Measurements from ENCODE around the gene SORCS2. TPM values are rescaled to one million over a fixed set of nuclear protein-coding genes. Genes with fewer than 3 reads are reported as not detected.

SORCS2 gene
- total RNA-seq, 4 donors from 2014 or later = 0.48 to 1.8 (median 0.68) TPM; not detected in 1

- 50 to 61% methylated on average over 3 to 12 of the region's 12 CpGs for WGBS, 2 donors (ENCODE audit: low coverage in 1 of 2)
- H3K36me3 ChIP-seq = no peaks in the 10 kb centered on the region
- no peaks in the 10 kb centered on the region for H3K27me3 ChIP-seq
- H3K9me3 ChIP-seq = no peaks in the 10 kb centered on the region
- TF ChIP-seq EP300 (IDR thresholded peaks at IDR 0.05; ENCODE audit: low read depth) (no peak), POLR2AphosphoS5 (IDR thresholded peaks at IDR 0.05) (no peak), POLR2A (IDR thresholded peaks at IDR 0.05) (no peak), CTCF (IDR thresholded peaks at IDR 0.05) (no peak)
- H3K4me1 ChIP-seq = no peaks in the 10 kb centered on the region
- H3K4me3 ChIP-seq = no peak overlapping the region
- H3K27ac ChIP-seq = no peak overlapping the region
- DNase-seq = no peak
- intact Hi-C loops (cut with DNase I; ENCODE audit: low total_unique reads) = no loop called here
- in situ Hi-C loops (cut with MboI; ENCODE audit: low pct_ligation_motif_present in 1 of 4, low pct_unique_long_range_greater_than_20kb in 1 of 4, low sequenced_read_pairs in 3 of 4) = no loop called here
These were observed 321.3 kb downstream of the SORCS2 start for GRCh38 chr4:7513671-7514070.

- intact Hi-C loops (cut with DNase I; ENCODE audit: low total_unique reads) (no loop called here), in situ Hi-C loops (cut with MboI; ENCODE audit: low pct_ligation_motif_present in 1 of 4, low pct_unique_long_range_greater_than_20kb in 1 of 4, low sequenced_read_pairs in 3 of 4) (no loop called here)
- Histone ChIP-seq H3K27me3 (no peaks in the 10 kb centered on the region), H3K4me1 (no peaks in the 10 kb centered on the region), H3K4me3 (no peak overlapping the region), H3K36me3 (no peaks in the 10 kb centered on the region), H3K27ac (no peak overlapping the region), H3K9me3 (no peaks in the 10 kb centered on the region)
- no peak for DNase-seq
- 72 to 100% methylated on average over 1 to 5 of the region's 5 CpGs for WGBS, 2 donors (ENCODE audit: low coverage in 1 of 2)
- TF ChIP-seq POLR2AphosphoS5 (IDR thresholded peaks at IDR 0.05) = no peak
- TF ChIP-seq EP300 (IDR thresholded peaks at IDR 0.05; ENCODE audit: low read depth) = no peak
These were observed 321.9 kb downstream of the SORCS2 start for GRCh38 chr4:7514281-7514680.

GRCh38 chr4:7514789-7515188 lies 322.5 kb downstream of the SORCS2 start:
- no peaks in the 10 kb centered on the region for H3K4me1 ChIP-seq
- H3K36me3 ChIP-seq = no peaks in the 10 kb centered on the region
- no peaks in the 10 kb centered on the region for H3K9me3 ChIP-seq
- in situ Hi-C loops (cut with MboI; ENCODE audit: low pct_ligation_motif_present in 1 of 4, low pct_unique_long_range_greater_than_20kb in 1 of 4, low sequenced_read_pairs in 3 of 4) = no loop called here
- intact Hi-C loops (cut with DNase I; ENCODE audit: low total_unique reads) = no loop called here
- no peak for DNase-seq
- no peak overlapping the region for H3K27ac ChIP-seq
- H3K4me3 ChIP-seq = no peak overlapping the region
- H3K27me3 ChIP-seq = no peaks in the 10 kb centered on the region
- 63% methylated on average over 3 of the region's 4 CpGs; no CpG with 5 or more reads in 1 of the 2 donors for WGBS, 2 donors (ENCODE audit: low coverage in 1 of 2)
- no peak for TF ChIP-seq CTCF (IDR thresholded peaks at IDR 0.05)
- no peak for TF ChIP-seq EP300 (IDR thresholded peaks at IDR 0.05; ENCODE audit: low read depth)
- no peak for TF ChIP-seq POLR2AphosphoS5 (IDR thresholded peaks at IDR 0.05)
- TF ChIP-seq POLR2A (IDR thresholded peaks at IDR 0.05) = no peak

GRCh38 chr4:7515390-7515902 lies 323.1 kb downstream of the SORCS2 start:
- Histone ChIP-seq H3K27me3 (no peaks in the 10 kb centered on the region), H3K4me1 (no peaks in the 10 kb centered on the region), H3K27ac (no peak overlapping the region), H3K9me3 (no peaks in the 10 kb centered on the region), H3K4me3 (no peak overlapping the region), H3K36me3 (no peaks in the 10 kb centered on the region)
- TF ChIP-seq EP300 (IDR thresholded peaks at IDR 0.05; ENCODE audit: low read depth) (no peak), POLR2A (IDR thresholded peaks at IDR 0.05) (no peak), POLR2AphosphoS5 (IDR thresholded peaks at IDR 0.05) (no peak), CTCF (IDR thresholded peaks at IDR 0.05) (no peak)
- DNase-seq = no peak
- 72% methylated on average over 13 of the region's 14 CpGs; no CpG with 5 or more reads in 1 of the 2 donors for WGBS, 2 donors (ENCODE audit: low coverage in 1 of 2)
- in situ Hi-C loops (cut with MboI; ENCODE audit: low pct_ligation_motif_present in 1 of 4, low pct_unique_long_range_greater_than_20kb in 1 of 4, low sequenced_read_pairs in 3 of 4) = no loop called here
- intact Hi-C loops (cut with DNase I; ENCODE audit: low total_unique reads) = no loop called here
